GM12878 (cell line): ENCODE data around the gene OR2T11.

Experiments
- CHD4 ChIP-seq: fragments of 200-600 bp; sonication (generic); IDR thresholded peaks from 2 replicates; pipeline ENCODE4 v1.6.1; 2016; ENCODE audit warnings: mild to moderate bottlenecking
- HCFC1 ChIP-seq: fragments of 150-350 bp; IDR thresholded peaks from 2 replicates; pipeline ENCODE4 v1.6.1; 2014; ENCODE audit warnings: low read length
- HDAC2 ChIP-seq: fragments of 200-600 bp; sonication (generic); IDR thresholded peaks from 2 replicates; pipeline ENCODE4 v1.6.1; 2017
- MTA2 ChIP-seq: fragments of 450-650 bp; IDR thresholded peaks from 2 replicates; pipeline ENCODE4 v1.6.1; 2016; ENCODE audit warnings: low read depth, mild to moderate bottlenecking, moderate library complexity
- NFIC ChIP-seq: IDR thresholded peaks from 2 replicates; pipeline ENCODE4 v1.6.1; 2012; ENCODE audit warnings: low read depth, mild to moderate bottlenecking, inconsistent platforms, low read length, moderate library complexity
- NFYB ChIP-seq: IDR thresholded peaks from 2 replicates; pipeline ENCODE4 v1.6.1; 2011; ENCODE audit warnings: low read depth, mild to moderate bottlenecking, low read length, improper control_type of control experiment, moderate library complexity; ENCODE audit not compliant: insufficient read depth
- POLR2AphosphoS5 ChIP-seq: IDR thresholded peaks from 2 replicates; pipeline ENCODE4 v1.6.1; 2011; ENCODE audit warnings: mild to moderate bottlenecking, low read length, inconsistent platforms
- SMC3 ChIP-seq: IDR thresholded peaks from 2 replicates; pipeline ENCODE4 v1.6.1; 2011; ENCODE audit warnings: low read length, improper control_type of control experiment, borderline replicate concordance
- ZNF274 ChIP-seq: IDR thresholded peaks from one replicate; pipeline ENCODE4 v1.8.0; 2011; ENCODE audit not compliant: insufficient read length, insufficient read depth
- ZNF384 ChIP-seq: IDR thresholded peaks from 2 replicates; pipeline ENCODE4 v1.6.1; 2012; ENCODE audit warnings: low read depth, mild to moderate bottlenecking, low read length, improper control_type of control experiment, borderline replicate concordance
- TF ChIP-seq, protein P1 (sequence below): fragments of 450-650 bp; IDR thresholded peaks from 2 replicates; pipeline ENCODE4 v1.6.1; 2018; ENCODE audit warnings: borderline replicate concordance, mild to moderate bottlenecking; ENCODE audit not compliant: partially characterized antibody
- TF ChIP-seq, protein P2 (sequence below): IDR thresholded peaks from 2 replicates; pipeline ENCODE4 v1.6.1; 2011; ENCODE audit warnings: borderline replicate concordance, low read depth, mild to moderate bottlenecking, moderate library complexity, low read length; ENCODE audit not compliant: insufficient read depth, poor library complexity, severe bottlenecking
- TF ChIP-seq, protein P3 (sequence below), 3 experiments: IDR thresholded peaks in 2 of 3; conservative IDR thresholded peaks in 1 of 3; 2 replicates each; pipeline ENCODE4 v1.5.1; 2011; ENCODE audit warnings: low read depth in 3 of 3, low read length in 3 of 3, mild to moderate bottlenecking in 3 of 3, control low read depth in 2 of 3, moderate library complexity in 2 of 3, inconsistent platforms in 1 of 3, mixed read lengths in 1 of 3; ENCODE audit not compliant: control insufficient read depth in 2 of 3, insufficient read depth in 1 of 3; ENCODE audit errors: extremely low read depth in 1 of 3

DNA sequence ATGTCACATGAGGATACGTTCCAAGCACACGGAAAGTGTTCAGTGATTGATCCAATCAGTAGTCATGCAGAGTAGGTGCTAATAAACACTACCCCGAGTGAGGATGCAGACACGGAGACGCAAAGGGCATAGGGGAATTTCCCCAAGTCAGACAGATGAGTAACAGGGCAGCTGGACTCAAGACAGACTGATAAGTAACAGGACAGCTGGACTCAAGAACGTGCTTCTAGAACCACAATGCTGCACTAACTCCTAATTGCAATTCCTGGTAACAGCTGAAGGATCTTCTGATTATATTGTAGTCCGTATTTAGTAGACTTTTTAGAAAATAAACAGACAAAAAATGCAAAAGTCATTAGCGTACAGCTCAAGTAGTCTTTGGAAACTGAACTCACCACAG is 35.5 kb downstream of the OR2T11 start:
- TF ChIP-seq ZNF274 (no peak), HDAC2 (no peak), HCFC1 (no peak), SMC3 (no peak), POLR2AphosphoS5 (no peak), MTA2 (no peak), CHD4 (no peak), NFYB (no peak), NFIC (no peak), ZNF384 (no peak)
- TF ChIP-seq, protein P1, sequence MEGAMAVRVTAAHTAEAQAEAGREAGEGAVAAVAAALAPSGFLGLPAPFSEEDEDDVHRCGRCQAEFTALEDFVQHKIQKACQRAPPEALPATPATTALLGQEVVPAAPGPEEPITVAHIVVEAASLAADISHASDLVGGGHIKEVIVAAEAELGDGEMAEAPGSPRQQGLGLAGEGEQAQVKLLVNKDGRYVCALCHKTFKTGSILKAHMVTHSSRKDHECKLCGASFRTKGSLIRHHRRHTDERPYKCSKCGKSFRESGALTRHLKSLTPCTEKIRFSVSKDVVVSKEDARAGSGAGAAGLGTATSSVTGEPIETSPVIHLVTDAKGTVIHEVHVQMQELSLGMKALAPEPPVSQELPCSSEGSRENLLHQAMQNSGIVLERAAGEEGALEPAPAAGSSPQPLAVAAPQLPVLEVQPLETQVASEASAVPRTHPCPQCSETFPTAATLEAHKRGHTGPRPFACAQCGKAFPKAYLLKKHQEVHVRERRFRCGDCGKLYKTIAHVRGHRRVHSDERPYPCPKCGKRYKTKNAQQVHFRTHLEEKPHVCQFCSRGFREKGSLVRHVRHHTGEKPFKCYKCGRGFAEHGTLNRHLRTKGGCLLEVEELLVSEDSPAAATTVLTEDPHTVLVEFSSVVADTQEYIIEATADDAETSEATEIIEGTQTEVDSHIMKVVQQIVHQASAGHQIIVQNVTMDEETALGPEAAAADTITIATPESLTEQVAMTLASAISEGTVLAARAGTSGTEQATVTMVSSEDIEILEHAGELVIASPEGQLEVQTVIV: no peak
- TF ChIP-seq, protein P2, sequence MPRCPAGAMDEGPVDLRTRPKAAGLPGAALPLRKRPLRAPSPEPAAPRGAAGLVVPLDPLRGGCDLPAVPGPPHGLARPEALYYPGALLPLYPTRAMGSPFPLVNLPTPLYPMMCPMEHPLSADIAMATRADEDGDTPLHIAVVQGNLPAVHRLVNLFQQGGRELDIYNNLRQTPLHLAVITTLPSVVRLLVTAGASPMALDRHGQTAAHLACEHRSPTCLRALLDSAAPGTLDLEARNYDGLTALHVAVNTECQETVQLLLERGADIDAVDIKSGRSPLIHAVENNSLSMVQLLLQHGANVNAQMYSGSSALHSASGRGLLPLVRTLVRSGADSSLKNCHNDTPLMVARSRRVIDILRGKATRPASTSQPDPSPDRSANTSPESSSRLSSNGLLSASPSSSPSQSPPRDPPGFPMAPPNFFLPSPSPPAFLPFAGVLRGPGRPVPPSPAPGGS: no peak
- TF ChIP-seq, protein P3, sequence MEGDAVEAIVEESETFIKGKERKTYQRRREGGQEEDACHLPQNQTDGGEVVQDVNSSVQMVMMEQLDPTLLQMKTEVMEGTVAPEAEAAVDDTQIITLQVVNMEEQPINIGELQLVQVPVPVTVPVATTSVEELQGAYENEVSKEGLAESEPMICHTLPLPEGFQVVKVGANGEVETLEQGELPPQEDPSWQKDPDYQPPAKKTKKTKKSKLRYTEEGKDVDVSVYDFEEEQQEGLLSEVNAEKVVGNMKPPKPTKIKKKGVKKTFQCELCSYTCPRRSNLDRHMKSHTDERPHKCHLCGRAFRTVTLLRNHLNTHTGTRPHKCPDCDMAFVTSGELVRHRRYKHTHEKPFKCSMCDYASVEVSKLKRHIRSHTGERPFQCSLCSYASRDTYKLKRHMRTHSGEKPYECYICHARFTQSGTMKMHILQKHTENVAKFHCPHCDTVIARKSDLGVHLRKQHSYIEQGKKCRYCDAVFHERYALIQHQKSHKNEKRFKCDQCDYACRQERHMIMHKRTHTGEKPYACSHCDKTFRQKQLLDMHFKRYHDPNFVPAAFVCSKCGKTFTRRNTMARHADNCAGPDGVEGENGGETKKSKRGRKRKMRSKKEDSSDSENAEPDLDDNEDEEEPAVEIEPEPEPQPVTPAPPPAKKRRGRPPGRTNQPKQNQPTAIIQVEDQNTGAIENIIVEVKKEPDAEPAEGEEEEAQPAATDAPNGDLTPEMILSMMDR (IDR thresholded peaks at IDR 0.05 in 2 of 3, conservative IDR thresholded peaks at IDR 0.05 in 1 of 3; ENCODE audit: control insufficient read depth in 2 of 3, extremely low read depth in 1 of 3, insufficient read depth in 1 of 3, low read depth in 3 of 3, low read length in 3 of 3): no peak
